NCI-H2081 (cell line): ENCODE data around the gene ANTXR2.
"Not testable (repeated sequence)": the region's sequence is repeated elsewhere in the genome, so short reads cannot be mapped to it uniquely, and the experiment has no call there.

ENCODE experiments used
- DNase-seq, 2 experiments: peaks; one replicate each; lab custom pipeline; 2025; lab: John Stamatoyannopoulos, UW

ANTXR2 gene

DNA sequence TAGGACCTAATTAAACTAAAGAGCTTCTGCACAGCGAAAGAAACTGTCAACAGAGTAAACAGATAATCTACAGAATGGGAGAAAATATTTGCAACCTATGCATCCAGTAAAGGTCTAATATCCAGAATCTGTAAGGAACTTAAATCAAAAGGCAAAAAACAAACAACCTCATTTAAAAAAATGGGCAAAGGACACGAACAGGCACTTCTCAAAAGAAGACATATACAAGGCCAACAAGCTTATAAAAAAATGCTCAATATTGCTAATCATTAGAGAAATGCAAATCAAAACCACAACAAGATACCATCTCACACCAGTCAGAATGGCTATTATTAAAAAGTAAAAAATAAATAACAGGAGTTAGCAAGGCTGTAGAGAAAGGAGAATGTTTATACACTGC is 81.9 kb downstream of the ANTXR2 start:
- not testable (repeated sequence) for DNase-seq

DNA sequence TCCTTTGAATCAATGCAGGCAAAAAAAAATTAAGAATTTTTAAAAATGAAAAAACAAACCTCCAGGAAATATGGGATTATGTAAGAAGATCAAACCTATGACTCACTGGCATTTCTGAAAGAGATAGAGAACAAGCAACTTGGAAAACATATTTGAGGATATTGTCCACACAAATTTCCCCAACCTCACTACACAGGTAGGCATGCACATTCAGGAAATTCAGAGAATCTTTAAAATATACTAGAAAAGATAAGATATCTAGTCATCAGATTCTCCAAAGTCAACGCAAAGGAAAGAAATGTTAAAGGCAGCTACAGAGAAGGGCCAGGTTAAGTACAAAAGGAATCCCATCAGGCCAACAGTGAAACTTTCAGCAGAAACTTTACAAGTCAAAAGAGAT is 85.6 kb downstream of the ANTXR2 start:
- no peak for DNase-seq

DNA sequence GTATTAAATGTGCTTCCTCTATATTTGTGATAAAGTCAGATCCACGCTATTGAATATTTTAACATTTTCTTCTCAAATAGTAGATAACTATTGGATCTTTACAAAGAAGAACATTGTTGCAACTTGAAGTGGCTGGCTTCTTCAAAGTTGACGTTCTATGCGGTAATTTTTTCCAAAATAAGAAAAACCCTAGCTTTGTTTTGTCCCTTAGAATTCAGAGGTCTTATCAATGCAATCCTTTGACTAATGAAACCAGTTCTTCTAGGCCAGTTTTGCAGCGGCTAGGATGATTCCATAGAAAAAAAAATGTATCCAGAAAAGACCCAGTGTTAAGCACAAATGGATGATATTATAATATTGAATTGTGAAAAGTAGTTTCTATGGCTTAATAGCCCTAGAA is 89.6 kb downstream of the ANTXR2 start:
- DNase-seq, result no peak

DNA sequence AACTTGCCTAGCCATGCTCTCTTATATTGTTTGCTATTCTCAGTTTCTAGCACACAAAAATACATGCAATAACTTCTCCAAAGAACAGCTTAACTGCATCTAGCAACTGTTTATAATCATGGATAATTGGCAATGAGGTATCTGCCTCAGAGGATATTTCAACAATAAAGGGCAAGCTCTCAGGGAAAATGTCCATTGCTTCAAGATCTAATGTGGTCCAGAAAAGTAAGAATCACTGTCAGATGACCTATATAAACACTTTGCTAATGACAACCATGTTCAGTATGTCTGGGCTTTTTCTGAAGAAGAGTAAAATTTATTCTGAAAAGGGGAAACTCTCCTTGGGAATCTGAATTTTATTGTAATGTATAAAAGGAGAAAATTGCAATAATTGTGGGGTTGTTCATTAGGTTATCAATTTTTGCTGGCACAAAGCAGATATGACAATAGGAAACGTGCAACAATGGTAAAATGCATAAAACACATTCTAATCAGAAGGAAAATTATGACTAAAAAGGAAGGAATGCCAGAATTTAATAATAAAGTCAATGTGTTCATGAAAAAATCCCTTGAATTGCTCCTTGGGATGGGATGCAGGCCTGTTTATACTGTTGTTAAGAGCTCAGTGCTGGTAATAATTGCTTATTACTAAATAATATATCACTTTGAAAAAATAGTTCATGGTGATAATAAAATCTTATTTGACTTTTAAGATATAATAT is 90.3 kb downstream of the ANTXR2 start:
- DNase-seq, result no peak

DNA sequence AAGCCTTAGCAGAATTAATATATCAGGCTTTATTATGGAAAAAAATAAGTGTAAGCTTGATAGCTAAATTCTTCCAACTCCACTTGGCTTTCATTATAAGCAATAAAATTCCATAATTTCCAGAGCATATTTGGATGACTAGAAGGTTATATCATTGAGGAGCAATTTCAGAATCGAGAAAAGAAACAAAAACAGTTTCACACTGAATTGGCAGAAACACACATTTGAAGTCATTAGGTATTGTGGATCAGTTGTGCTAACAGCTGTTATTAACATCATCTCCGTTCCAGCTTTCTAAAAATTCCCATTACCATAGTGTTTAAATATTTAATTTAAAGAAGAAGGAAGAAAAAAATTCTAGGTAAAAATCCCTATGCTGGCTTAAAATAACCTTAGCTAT is 92.6 kb downstream of the ANTXR2 start:
- no peak for DNase-seq

DNA sequence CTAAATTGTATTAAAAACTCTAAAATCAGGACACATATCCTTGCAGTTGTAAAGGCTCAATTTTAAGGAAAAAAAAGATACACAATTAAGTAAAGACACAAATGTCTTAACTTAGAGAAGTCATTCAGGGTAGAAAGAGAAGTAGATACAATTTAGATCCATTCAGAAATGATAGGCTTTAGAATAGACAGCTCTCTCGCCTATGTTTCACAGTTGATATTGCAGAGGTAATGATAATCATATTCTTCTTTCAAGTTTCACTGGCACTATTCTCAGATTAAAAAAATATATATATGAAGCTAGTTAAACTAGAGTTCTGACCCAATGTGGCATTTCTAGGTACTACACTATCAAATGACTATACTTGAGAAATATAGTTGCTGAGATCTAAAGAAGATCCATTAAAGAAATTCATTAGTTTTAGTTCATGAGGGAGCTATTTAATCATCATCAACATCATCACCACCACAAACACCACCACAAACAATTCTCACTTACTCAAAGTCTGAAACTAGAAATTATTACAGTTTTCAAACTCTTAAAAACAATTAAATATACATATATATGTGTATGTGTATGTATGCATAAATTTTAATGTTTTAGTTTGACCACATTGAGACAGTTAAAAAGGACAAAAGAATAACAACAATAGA is 93.1 kb downstream of the ANTXR2 start:
- DNase-seq, result no peak

DNA sequence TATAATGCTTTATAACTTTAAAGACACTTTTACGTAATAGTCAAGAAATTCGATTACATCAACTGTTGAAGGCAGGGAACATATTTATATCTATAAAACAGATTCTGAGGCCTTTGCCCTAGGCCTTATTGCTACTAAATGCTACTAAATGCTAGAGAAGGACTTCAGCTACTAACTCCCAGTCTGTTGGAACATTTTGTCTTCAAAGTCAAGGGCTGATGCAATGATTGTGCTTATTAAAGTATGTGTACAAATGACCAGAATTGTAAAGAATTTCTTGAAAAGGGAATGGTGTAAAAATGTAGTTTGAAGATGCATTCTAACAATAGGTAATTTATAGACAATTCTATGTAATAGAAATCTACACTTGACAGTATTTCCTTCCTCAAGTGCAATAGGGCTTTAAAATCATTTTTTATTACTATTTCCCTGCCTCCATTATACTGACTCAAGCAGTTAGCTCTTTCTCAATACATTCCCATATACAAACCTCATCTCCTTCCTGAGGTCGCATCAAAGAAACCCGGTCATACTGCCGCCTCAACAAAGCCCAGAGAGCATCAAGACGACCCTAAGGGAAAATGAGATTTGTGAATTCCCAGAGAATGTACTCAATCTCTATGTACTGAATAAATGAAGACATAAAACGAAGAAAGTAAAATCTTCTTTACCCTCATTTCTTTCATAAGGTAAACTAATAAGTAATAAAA is 95.7 kb downstream of the ANTXR2 start:
- no peak for DNase-seq

DNA sequence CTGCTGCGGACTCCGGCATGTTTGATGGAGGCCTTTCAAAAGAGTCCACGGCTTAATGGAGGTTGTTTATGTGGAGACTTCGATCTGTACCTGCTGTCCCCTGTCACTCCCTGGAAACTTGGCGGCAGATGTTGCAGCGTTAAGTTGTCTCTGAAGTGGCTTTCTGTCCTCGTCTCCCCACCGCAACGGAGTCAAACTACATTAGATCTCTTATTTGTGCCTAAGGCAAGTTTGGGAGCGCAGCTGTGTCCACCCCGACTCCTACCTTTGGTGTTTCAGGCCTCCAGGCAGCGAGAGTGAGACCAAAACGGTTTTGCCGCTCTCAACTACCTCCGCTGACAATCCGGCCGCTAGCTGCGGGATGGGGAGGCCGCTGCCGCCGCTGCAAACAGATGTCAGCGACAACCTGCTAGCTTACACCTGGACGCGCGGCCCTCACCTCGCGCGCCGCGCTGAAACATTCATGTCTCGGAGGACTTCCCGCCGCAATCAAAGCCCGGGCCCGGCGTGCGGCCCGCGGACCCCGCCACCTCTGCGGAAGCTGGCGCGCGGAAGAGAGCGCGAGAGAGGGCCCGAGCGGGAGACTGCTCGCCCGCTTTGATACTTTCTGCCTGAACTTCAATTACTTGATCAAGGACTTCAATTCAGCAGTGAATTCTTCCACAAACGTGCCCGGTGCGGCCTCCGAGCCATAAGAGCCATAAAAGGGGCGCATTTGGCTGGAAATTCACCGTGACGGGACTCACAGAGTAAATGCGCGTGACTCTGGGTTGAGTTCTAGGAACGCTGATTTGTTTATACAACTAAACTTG is 108.4 kb downstream of the ANTXR2 start:
- DNase-seq, result no peak

DNA sequence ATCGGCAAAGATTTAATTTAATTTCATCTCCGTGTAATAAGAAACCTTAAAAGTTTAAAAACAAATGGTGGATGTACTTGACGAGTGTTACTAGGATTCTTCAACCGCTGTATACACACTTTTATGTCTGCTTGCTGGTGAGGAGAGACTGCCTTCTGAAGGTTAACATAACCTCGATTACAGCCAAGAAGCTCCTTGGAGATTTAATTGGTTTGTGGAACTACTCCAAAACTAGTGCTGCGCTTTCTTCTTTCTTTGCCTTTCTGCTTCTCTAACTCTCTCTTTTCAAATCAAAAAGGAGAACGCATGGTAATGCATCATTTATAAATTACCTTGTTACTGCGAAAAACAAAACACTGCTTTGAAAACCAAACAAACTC is 109.0 kb downstream of the ANTXR2 start:
- DNase-seq, result no peak

DNA sequence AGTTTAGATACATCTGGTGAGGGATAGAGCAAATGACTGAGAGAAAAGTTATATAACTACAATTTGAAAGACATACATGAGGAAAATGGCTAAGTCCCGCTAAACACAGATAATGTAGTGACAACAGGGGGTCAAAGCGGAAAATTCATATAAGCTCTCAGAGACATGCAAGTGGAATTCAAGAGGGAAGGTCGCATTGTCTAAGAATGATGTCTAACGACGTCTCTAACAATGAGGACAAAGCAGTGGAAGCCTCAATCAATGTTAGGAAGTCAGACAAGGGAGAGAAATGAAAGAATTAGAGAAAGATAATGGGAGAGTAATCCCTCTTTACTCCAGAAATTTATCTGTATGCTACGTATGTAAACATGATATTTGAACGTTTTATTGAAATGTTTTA is 113.4 kb downstream of the ANTXR2 start:
- DNase-seq, result no peak

DNA sequence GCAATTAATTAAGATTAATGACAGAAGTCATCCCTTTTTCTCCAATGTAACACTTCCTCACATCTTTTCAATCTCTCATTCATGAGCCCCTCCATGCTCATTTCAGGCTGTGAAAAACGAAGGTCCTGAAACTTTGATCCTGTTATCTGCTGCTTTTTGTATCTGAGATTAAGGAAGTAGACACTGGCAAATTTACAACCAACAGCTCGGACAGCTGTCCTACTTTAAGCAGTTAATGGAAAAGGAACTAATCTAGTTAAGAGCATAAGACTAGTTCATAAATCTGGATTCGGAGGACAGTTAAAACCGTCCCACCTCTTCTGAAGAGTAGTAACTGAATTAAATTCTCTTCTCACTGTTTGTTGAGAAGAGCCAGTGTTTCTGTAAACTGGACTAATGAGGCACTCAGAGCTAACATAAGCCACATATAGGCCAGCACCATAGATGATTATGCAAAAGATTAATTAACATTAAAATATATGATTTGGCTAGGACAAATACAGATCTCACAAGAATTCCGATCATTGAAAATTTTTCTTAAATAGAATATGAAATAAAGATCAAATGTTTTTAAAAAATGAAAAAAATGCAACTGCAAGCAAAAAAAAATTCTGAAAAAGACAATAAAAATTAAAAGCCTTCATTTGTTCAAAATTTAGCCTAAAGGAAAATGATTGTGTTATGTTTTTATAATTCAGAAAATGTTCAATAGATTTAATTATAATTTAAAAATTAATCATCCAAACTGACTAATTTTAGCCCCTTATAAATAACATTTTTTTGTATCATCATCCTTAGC is 114.4 kb downstream of the ANTXR2 start:
- no peak for DNase-seq

DNA sequence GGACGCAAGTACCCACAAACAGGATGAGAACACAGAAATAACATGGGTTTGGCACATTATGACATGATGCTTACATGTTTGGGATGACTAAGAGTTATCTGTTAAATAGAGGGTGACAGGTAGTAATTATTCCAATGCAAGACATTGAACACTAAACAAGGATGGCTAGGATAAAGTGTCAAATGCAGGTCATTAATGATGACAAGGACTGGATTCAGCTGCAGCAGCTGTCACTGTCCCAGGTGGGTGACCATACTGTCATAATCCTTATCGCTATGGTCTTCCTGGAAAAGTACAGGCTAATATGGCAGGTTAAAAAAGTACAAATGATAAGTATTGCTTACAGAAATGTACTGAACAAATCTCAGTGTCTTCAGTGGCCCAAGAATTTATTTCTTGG is 123.9 kb downstream of the ANTXR2 start:
- no peak for DNase-seq

DNA sequence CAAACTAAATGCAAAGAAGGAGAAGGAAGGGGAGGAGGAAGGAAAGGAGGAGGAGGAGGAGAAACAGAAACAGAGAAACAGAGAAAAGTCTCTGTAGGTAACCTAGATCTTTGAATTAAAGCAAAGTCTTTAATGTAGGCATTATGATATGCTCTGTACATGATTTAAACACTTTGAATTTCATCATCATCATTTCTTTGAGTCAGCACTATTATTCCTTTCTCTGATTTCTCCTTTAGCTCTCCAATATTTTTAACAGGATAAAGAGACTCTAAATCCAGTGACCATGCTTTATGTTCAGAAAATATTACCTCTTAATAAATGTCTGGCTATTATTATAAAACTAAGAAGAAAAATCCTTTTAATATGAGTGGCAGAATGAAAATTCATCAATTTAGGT is 124.3 kb downstream of the ANTXR2 start:
- DNase-seq, result no peak

DNA sequence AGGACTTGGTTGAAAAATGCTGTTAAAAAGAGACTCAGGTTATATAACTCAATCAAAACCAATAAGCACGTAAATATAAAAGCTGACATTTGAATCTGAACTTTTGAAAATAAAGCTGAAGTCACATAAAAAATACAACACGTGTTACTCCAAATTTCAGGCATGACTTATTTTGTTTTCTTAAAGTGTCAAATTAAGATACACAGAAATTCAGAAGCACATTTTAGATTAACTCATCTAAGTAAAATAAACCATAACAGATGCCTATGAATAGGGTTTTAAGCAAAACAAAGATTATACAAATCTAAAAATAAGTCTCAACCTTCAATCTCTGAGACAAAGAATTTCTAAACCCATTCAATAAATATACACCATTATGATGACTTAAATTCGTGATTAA is 124.8 kb downstream of the ANTXR2 start:
- no peak for DNase-seq

DNA sequence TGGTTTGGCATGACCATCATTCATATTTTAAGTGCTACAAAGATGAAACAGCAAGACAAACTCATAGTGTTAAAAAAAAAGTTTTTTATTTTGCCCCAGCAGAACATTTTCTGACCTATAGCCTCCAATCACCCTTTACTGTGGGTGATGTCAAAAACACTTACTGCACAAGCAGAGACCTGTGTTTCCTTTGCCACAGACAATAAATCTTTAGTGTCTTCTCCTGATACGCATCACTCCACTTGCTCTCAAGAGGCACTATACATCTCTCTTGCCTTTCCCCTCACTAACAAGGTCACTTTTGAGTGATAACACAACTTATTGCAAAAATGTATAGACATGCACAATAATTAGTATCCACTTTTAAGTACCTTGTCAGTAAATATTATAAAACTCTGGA is 125.6 kb downstream of the ANTXR2 start:
- DNase-seq, result no peak

DNA sequence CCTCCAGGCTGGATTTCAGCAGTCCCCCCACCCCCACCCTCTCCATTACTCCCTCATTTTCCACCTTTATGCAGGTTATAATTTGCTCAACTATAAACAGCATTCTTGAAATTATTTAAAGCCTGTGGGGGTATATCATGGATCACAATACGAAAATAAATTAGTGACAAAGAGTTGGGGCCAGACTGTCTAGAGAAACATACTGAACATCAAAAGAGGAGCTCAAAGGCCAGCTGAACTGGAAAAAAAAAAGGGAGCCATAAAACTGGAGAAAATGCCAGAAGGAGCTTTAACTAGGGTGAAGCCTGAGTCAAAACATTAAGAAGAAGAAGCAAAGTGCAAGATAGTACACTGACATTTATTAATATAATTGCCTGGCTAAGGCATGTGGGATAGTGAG is 137.8 kb downstream of the ANTXR2 start:
- DNase-seq, result no peak

DNA sequence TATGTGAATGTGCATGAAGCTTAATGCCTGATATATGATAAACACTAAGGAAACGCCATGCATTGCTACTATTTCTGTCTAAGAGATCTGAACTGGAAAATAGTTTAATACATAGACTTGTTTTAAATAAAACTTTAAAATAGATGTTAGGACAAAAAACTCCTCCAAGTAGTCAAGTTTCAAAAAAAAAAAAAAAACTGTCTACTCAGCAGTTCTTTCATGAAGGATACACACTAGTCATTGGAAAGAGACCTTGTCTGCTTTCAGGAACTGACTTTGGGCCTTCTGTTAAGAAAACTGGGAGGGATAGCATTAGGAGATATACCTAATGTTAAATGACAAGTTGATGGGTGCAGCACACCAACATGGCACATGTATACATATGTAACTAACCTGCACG is 138.4 kb downstream of the ANTXR2 start:
- DNase-seq, result no peak

DNA sequence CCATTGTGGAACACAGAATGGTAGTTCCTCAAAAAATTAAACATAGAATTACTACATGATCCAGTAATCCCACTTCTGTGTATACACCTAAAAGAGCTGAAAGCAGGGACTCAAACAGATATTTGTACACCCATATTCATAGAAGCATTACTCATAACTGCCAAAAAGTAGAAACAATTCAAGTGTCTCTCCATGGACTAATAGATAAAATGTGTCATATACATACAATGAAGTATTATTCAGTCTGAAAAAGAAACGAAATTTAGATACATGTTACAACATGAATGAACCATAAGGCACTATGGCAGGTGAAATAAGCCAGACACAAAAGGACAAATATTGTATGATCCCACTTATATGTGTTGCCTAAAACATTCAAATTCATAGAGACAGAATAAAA is 145.1 kb downstream of the ANTXR2 start:
- no peak for DNase-seq

DNA sequence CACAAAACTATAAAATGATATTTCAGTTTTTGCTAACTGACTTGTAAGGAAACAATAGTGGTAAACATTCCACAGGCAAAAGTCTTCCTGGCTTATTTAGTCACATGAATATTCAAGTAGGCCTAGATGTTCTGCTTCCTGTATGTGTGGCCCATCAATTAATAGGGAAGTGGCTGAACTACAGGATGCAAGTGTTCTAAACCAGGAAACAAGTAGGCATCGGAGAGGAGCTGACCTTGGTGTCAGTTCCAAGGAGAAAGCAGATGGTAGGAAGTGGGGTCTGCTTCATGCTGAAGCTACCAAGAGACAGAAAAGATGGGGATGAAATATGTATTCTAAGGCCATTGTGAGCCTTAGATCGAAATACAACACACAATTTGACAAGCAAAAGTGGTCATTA is 149.7 kb downstream of the ANTXR2 start:
- no peak for DNase-seq

DNA sequence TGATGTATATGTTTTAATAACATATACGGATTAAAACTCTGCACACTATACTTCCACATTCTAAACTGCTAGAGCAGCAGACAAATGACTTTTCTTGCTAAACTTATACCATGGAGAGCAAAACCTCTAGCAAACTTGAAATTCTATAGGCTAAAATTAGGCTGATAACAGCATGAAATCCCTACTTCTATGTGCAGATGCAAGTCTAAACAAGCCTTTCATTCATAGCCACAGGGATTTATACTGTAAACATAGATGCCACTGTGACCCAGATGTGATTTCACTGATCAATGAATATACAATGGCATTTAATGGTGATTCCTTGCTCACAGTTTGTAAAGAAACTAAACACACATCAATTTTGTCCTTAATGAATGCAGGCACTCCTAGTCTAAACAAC is 151.0 kb downstream of the ANTXR2 start:
- DNase-seq, result no peak

DNA sequence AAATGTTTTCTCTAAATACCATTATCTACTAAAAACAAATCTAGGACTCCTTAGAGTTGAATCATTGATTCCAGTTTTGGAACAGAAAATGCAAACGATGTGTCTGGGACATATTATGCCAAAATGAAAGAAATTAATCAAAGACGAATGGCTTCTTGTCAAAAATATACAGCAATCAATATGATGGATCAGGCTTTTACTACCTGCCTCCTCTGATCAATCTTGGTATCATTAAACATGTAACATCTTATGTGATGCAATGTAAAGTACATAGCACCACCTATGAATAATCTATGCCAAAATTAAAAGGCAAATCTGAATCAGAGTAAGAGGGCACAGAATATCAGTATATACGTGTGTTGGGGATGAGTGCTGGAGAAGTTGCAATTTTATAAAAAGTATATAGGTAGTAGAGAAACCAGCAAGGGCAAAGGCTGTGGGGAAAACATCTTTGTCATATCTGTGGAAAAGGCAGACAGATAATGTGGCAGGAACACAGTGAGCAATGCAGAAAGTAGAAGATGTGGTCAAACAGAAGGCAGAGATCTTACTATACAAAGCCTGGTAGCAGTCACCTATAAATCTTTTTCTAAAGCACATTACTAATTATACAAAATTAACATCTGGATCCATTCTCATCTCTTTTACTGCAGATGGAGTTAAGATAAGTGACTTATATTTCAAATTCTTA is 152.7 kb downstream of the ANTXR2 start:
- DNase-seq, result no peak
